B cell (primary cell): ENCODE data around the gene DIPK2A. TPM values are rescaled to one million over a fixed set of nuclear protein-coding genes. Genes with fewer than 3 reads are reported as not detected.

Source experiments
- ATAC-seq: fragments of 200-7000 bp; cut with Tn5 transposase; one replicate; pipeline ENCODE4 v1.10.0; 2021; ENCODE audit warnings: low read depth, mild to moderate bottlenecking, moderate number of reproducible peaks, moderate library complexity
- CTCF ChIA-PET: fragments of 350-600 bp; sonication (Branson Sonifier 250); formaldehyde crosslinking; loops from one replicate; lab custom pipeline; 2021; ENCODE audit warnings: antibody characterized with exemption, inconsistent platforms; lab: Charles Lee
- POLR2A ChIA-PET: fragments of 350-600 bp; sonication (Branson Sonifier 250); formaldehyde crosslinking; loops from one replicate; lab custom pipeline; 2021; ENCODE audit warnings: antibody characterized with exemption; lab: Charles Lee
- DNase-seq: peaks from one replicate; pipeline ENCODE4 v3.0.0; 2013
- H2AFZ ChIP-seq: 2 replicates; pipeline ENCODE4 v1.6.1; 2012; ENCODE audit warnings: mild to moderate bottlenecking, low read depth, low read length; ENCODE audit not compliant: insufficient read depth, poor library complexity, severe bottlenecking
- H3K27ac ChIP-seq, 2 donors: 1 replicate in 1 of 2; 2 replicates in 1 of 2; pipeline ENCODE4 v1.5.1; 2012 to 2013; ENCODE audit warnings: low read length in 2 of 2, mild to moderate bottlenecking in 2 of 2, moderate library complexity in 1 of 2
- H3K27me3 ChIP-seq, 4 experiments: fragments of 200-600 bp in 1 of 4; sonication (generic) in 1 of 4; replicated peaks in 1 of 4; 1 replicate in 2 of 4; 2 replicates in 2 of 4; pipeline versions ENCODE4 v1.6.1 to v1.7.0; 2013 to 2016; ENCODE audit warnings: low read length in 3 of 4, mild to moderate bottlenecking in 2 of 4, mixed read lengths in 1 of 4, moderate library complexity in 1 of 4; ENCODE audit not compliant: insufficient read depth in 4 of 4, control insufficient read depth in 3 of 4; ENCODE audit errors: control extremely low read depth in 1 of 4
- H3K36me3 ChIP-seq, 2 experiments: replicated peaks in 1 of 2; 1 replicate in 1 of 2; 2 replicates in 1 of 2; pipeline versions ENCODE4 v1.6.1 to v1.7.1; 2013; ENCODE audit warnings: low read length in 1 of 2; ENCODE audit not compliant: insufficient read depth in 2 of 2, control insufficient read depth in 1 of 2; ENCODE audit errors: control extremely low read depth in 1 of 2, extremely low read depth in 1 of 2
- H3K4me1 ChIP-seq, 2 donors: fragments of 200-600 bp in 1 of 2; sonication (generic) in 1 of 2; 1 replicate in 1 of 2; 2 replicates in 1 of 2; pipeline versions ENCODE4 v1.5.1 to v1.6.1; 2013 to 2017; ENCODE audit warnings: low read length in 2 of 2; ENCODE audit not compliant: control insufficient read depth in 2 of 2, insufficient read depth in 2 of 2
- H3K4me2 ChIP-seq: replicated peaks from 2 replicates; pipeline ENCODE3; 2012; ENCODE audit warnings: mild to moderate bottlenecking, low read depth, low read length; ENCODE audit not compliant: poor library complexity, severe bottlenecking
- H3K4me3 ChIP-seq, 5 experiments: fragments of 200-600 bp in 1 of 5; sonication (generic) in 1 of 5; 1 replicate in 3 of 5; 2 replicates in 2 of 5; pipeline versions ENCODE4 v1.5.1 to v1.7.0; 2011 to 2016; ENCODE audit warnings: low read length in 4 of 5, mild to moderate bottlenecking in 4 of 5, low read depth in 2 of 5, control low read depth in 1 of 5, moderate library complexity in 1 of 5; ENCODE audit not compliant: insufficient read depth in 1 of 5; ENCODE audit errors: control extremely low read depth in 1 of 5, extremely low read depth in 1 of 5
- H3K79me2 ChIP-seq: fragments of 200-600 bp; sonication (generic); one replicate; pipeline ENCODE4 v1.6.0; 2016; ENCODE audit warnings: low read length; ENCODE audit not compliant: control insufficient read depth, insufficient read depth
- H3K9ac ChIP-seq: fragments of 200-600 bp; sonication (generic); 2 replicates; pipeline ENCODE4 v1.6.1; 2017; ENCODE audit warnings: mild to moderate bottlenecking, low read length, moderate library complexity
- H3K9me3 ChIP-seq, 3 donors: one replicate each; pipeline versions ENCODE4 v1.6.1 to v1.7.1; 2013; ENCODE audit warnings: low read length in 2 of 3; ENCODE audit not compliant: control insufficient read depth in 2 of 3, insufficient read depth in 1 of 3; ENCODE audit errors: control extremely low read depth in 1 of 3
- H4K20me1 ChIP-seq: 2 replicates; pipeline ENCODE4 v1.6.0; 2012; ENCODE audit warnings: mild to moderate bottlenecking, low read length; ENCODE audit not compliant: insufficient read depth, control insufficient read depth, poor library complexity, severe bottlenecking
- H3K27ac Mint-ChIP-seq: one replicate; pipeline ENCODE4 v1.8.0; 2021; ENCODE audit warnings: mixed read lengths
- H3K27me3 Mint-ChIP-seq: one replicate; pipeline ENCODE4 v1.8.0; 2021; ENCODE audit warnings: mixed read lengths
- H3K4me1 Mint-ChIP-seq: one replicate; pipeline ENCODE4 v1.8.0; 2021; ENCODE audit warnings: mixed read lengths
- H3K4me3 Mint-ChIP-seq: one replicate; pipeline ENCODE4 v1.8.0; 2021; ENCODE audit warnings: mixed read lengths
- H3K9me3 Mint-ChIP-seq: one replicate; pipeline ENCODE4 v1.8.0; 2022; ENCODE audit warnings: mixed read lengths; ENCODE audit not compliant: insufficient read depth
- EZH2 ChIP-seq: IDR thresholded peaks from 2 replicates; pipeline ENCODE4 v1.6.1; 2012; ENCODE audit warnings: borderline replicate concordance, low read depth, mild to moderate bottlenecking, moderate library complexity, low read length; ENCODE audit not compliant: insufficient read depth, poor library complexity, severe bottlenecking
- WGBS: methylation state at CpG from one replicate; pipeline ENCODE4 v1.1.5; 2013; ENCODE audit warnings: missing lambda C conversion rate; ENCODE audit not compliant: insufficient coverage; 5-methylcytosine and 5-hydroxymethylcytosine counted together
- intact Hi-C: fragments of 100-400 bp; cut with micrococcal nuclease; formaldehyde crosslinking; loops from one replicate; pipeline ENCODE4 v1.10.0; 2022
- polyA plus RNA-seq: library from polyadenylated mRNA; depleted of rRNA; stranded (reverse); fragments of >200 nt; gene quantifications from 2 replicates; pipeline ENCODE4 v1.2.3, GENCODE V29; 2012
- total RNA-seq, 2 donors: library from RNA; stranded (reverse); fragments of 120-200 nt in 1 of 2; gene quantifications; 1 replicate in 1 of 2; 2 replicates in 1 of 2; pipeline versions ENCODE4 v1.2.3 to v1.2.4, GENCODE V29; 2013 to 2022
- TF ChIP-seq, protein P1 (sequence below): fragments of 200-600 bp; IDR thresholded peaks from one replicate; pipeline ENCODE4 v1.8.0; 2022; ENCODE audit warnings: antibody characterized with exemption, mild to moderate bottlenecking

DIPK2A gene
- total and polyA plus RNA-seq, 2 donors (not counting 1 experiment from before 2014, with no cell fraction given): 16.3 to 55.3 TPM

DNA sequence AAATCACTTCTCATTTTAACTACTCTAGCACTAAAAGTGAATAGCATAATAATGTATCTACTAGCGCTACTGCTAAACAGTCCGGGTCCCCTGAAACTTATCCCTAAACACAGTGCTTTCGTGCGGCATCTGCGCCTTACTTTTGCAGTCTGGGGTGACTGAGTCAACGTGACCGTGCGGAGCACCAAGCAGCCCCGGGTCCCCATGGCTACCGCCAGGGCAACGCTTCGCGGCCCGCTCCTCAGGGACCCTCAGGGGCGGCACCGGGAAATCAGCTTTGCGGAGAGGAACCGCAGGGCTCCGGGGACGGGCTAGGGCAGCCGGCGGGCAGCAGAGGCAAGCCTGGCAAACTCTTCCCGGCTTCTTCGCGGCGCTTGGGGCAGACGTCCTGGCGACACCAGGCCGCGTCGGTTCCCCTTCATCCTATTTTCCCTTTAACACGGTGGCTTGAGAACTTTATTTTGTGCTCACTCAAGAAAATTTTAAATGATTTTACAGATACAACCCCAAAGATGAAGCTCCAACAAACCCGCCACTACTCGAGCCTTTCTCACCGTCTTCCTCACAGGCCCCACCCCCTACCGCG, 757 bp upstream of the DIPK2A start:
- peak overlapping the region; percentile 96 for H3K27ac Mint-ChIP-seq
- peak overlapping the region; percentile 90 for H2AFZ ChIP-seq
- H3K27me3 Mint-ChIP-seq: peaks cover 3% of the 10 kb centered on the region
- H3K27me3 ChIP-seq: peaks cover 0 to 3% (median 0%) of the 10 kb centered on the region in 4 experiments
- peak; percentile 23 for ATAC-seq
- H3K4me2 ChIP-seq: peak overlapping the region; percentile 92
- intact Hi-C loops: loop anchor here (2.0 to 10.0 kb wide), 10 partner anchors 20 to 1524 kb away; partner anchors contain the start of genes CHST2, PLS1, SLC9A9 and XRN1
- peak overlapping the region; percentile 97 for H3K4me3 Mint-ChIP-seq
- H3K79me2 ChIP-seq: peaks cover 28% of the 10 kb centered on the region
- ChIA-PET POLR2A (interaction anchor here (0.6 to 2.9 kb wide), 7 partner anchors 9 to 1392 kb away, joined by 3 to 19 read pairs (median 4); partner anchors contain the start of gene U2SURP), CTCF (interaction anchor here (1.0 to 3.9 kb wide), 13 partner anchors 9 to 85 kb away, joined by 3 to 34 read pairs (median 6); no protein-coding TSS in a partner anchor)
- peak overlapping the region; percentile 84 to 94 (median 90) for H3K4me3 ChIP-seq
- H3K9ac ChIP-seq: peak overlapping the region; percentile 85
- peaks cover 8 to 29% of the 10 kb centered on the region in 2 donors for H3K4me1 ChIP-seq
- DNase-seq: peak; percentile 84
- no peaks in the 10 kb centered on the region for H3K9me3 ChIP-seq
- H3K36me3 ChIP-seq: no peaks in the 10 kb centered on the region
- H3K4me1 Mint-ChIP-seq: peaks cover 27% of the 10 kb centered on the region
- peak overlapping the region; percentile 91 to 93 for H3K27ac ChIP-seq
- H3K9me3 Mint-ChIP-seq: no peaks in the 10 kb centered on the region
- H4K20me1 ChIP-seq: no peaks in the 10 kb centered on the region
- WGBS: 0% methylated on average over 32 of the region's 37 CpGs
- TF ChIP-seq, protein P1, sequence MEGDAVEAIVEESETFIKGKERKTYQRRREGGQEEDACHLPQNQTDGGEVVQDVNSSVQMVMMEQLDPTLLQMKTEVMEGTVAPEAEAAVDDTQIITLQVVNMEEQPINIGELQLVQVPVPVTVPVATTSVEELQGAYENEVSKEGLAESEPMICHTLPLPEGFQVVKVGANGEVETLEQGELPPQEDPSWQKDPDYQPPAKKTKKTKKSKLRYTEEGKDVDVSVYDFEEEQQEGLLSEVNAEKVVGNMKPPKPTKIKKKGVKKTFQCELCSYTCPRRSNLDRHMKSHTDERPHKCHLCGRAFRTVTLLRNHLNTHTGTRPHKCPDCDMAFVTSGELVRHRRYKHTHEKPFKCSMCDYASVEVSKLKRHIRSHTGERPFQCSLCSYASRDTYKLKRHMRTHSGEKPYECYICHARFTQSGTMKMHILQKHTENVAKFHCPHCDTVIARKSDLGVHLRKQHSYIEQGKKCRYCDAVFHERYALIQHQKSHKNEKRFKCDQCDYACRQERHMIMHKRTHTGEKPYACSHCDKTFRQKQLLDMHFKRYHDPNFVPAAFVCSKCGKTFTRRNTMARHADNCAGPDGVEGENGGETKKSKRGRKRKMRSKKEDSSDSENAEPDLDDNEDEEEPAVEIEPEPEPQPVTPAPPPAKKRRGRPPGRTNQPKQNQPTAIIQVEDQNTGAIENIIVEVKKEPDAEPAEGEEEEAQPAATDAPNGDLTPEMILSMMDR: peak; percentile 27
- TF ChIP-seq EZH2: no peak

DNA sequence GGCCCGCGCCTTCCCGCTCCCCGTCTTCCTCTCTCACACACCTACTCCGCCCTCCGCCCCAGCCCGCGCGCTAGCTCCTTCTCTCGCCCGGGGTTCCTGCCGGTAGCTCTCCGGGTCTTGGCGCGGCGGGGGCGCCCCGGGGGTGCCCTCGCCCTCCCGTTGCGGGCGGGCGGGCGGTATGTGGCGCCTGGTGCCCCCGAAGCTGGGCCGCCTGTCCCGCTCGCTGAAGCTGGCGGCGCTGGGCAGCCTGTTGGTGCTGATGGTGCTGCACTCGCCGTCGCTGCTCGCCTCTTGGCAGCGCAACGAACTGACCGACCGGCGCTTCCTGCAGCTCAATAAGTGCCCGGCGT, 507 bp downstream of the DIPK2A start:
- no peaks in the 10 kb centered on the region for H3K9me3 ChIP-seq
- Mint-ChIP-seq H3K27me3 (peaks cover 2% of the 10 kb centered on the region), H3K9me3 (no peaks in the 10 kb centered on the region), H3K27ac (peak overlapping the region; percentile 96), H3K4me1 (peaks cover 34% of the 10 kb centered on the region), H3K4me3 (peak overlapping the region; percentile 97)
- H3K9ac ChIP-seq: peak overlapping the region; percentile 85
- TF ChIP-seq, protein P1: no peak
- TF ChIP-seq EZH2: no peak
- no peaks in the 10 kb centered on the region for H3K36me3 ChIP-seq
- H3K4me3 ChIP-seq: peak overlapping the region; percentile 60 to 92 (median 90)
- peak overlapping the region; percentile 90 for H2AFZ ChIP-seq
- no peak for ATAC-seq
- DNase-seq: peak; percentile 87
- H3K79me2 ChIP-seq: peaks cover 41% of the 10 kb centered on the region
- WGBS: under 1% methylated on average over 42 of the region's 42 CpGs
- H4K20me1 ChIP-seq: no peaks in the 10 kb centered on the region
- peaks cover 12 to 41% of the 10 kb centered on the region in 2 donors for H3K4me1 ChIP-seq
- H3K27ac ChIP-seq: peak overlapping the region; percentile 91 to 93
- POLR2A ChIA-PET: interaction anchor here (0.5 to 2.9 kb wide), 9 partner anchors 9 to 1393 kb away, joined by 3 to 19 read pairs (median 4); partner anchors contain the start of gene U2SURP
- H3K4me2 ChIP-seq: peak overlapping the region; percentile 92
- CTCF ChIA-PET: interaction anchor here (0.6 to 3.9 kb wide), 17 partner anchors 8 to 88 kb away, joined by 3 to 34 read pairs (median 6); no protein-coding TSS in a partner anchor
- no peaks in the 10 kb centered on the region for H3K27me3 ChIP-seq
- intact Hi-C loops: loop anchor here (1.0 to 10.0 kb wide), 10 partner anchors 15 to 1525 kb away; partner anchors contain the start of genes ATR, CHST2, PLS1 and XRN1
